ENCODE measurements around the gene ERC1.

DNA sequence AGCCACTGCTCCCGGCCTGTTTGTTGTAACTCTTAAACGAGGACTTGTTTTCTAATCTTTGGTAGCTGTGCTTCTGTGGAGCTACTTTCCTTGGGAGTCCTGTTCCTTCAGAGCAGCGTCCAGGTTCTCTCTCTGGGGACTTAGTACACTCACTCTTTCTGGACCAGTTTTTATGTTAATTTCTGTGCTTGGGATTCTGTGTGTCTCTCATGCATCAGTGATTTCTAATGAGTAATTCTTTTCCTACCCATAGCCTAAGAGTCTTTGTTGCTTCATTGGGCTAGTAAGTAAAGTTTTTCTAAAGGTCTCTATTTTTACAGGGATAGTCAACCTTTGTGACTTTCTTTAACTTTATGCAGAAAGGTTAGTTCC lies 314.0 kb downstream of the ERC1 start:
- TF ChIP-seq TAF1 (IDR thresholded peaks at IDR 0.05; ENCODE audit: control insufficient read depth, extremely low read depth, insufficient read depth, low read length, severe bottlenecking): no peak
- TF ChIP-seq, protein P1, sequence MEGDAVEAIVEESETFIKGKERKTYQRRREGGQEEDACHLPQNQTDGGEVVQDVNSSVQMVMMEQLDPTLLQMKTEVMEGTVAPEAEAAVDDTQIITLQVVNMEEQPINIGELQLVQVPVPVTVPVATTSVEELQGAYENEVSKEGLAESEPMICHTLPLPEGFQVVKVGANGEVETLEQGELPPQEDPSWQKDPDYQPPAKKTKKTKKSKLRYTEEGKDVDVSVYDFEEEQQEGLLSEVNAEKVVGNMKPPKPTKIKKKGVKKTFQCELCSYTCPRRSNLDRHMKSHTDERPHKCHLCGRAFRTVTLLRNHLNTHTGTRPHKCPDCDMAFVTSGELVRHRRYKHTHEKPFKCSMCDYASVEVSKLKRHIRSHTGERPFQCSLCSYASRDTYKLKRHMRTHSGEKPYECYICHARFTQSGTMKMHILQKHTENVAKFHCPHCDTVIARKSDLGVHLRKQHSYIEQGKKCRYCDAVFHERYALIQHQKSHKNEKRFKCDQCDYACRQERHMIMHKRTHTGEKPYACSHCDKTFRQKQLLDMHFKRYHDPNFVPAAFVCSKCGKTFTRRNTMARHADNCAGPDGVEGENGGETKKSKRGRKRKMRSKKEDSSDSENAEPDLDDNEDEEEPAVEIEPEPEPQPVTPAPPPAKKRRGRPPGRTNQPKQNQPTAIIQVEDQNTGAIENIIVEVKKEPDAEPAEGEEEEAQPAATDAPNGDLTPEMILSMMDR (IDR thresholded peaks at IDR 0.05 in 2 of 3, conservative IDR thresholded peaks at IDR 0.05 in 1 of 3; ENCODE audit: insufficient read depth in 2 of 3, low read depth in 1 of 3, low read length in 3 of 3): no peak
- TF ChIP-seq SMAD4 (CRISPR knock-in tag; conservative IDR thresholded peaks at IDR 0.05): no peak
- no peak for TF ChIP-seq KDM5B (IDR thresholded peaks at IDR 0.05; ENCODE audit: insufficient replicate concordance, low read depth, low read length)
- no peak for TF ChIP-seq ZNF75A (CRISPR knock-in tag; IDR thresholded peaks at IDR 0.05)
- no peak for TF ChIP-seq U2AF2 (optimal IDR thresholded peaks at IDR 0.05; ENCODE audit: low read depth, low read length)
- TF ChIP-seq, protein P2, sequence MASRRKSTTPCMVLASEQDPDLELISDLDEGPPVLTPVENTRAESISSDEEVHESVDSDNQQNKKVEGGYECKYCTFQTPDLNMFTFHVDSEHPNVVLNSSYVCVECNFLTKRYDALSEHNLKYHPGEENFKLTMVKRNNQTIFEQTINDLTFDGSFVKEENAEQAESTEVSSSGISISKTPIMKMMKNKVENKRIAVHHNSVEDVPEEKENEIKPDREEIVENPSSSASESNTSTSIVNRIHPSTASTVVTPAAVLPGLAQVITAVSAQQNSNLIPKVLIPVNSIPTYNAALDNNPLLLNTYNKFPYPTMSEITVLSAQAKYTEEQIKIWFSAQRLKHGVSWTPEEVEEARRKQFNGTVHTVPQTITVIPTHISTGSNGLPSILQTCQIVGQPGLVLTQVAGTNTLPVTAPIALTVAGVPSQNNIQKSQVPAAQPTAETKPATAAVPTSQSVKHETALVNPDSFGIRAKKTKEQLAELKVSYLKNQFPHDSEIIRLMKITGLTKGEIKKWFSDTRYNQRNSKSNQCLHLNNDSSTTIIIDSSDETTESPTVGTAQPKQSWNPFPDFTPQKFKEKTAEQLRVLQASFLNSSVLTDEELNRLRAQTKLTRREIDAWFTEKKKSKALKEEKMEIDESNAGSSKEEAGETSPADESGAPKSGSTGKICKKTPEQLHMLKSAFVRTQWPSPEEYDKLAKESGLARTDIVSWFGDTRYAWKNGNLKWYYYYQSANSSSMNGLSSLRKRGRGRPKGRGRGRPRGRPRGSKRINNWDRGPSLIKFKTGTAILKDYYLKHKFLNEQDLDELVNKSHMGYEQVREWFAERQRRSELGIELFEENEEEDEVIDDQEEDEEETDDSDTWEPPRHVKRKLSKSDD (conservative IDR thresholded peaks at IDR 0.05; ENCODE audit: low read length): no peak
- TF ChIP-seq MXI1 (IDR thresholded peaks at IDR 0.05; ENCODE audit: low read depth, low read length): no peak
- TF ChIP-seq POLR2AphosphoS5 (IDR thresholded peaks at IDR 0.05; ENCODE audit: control insufficient read depth, insufficient read depth, low read depth, low read length): no peak
- TF ChIP-seq TCF7L2 (IDR thresholded peaks at IDR 0.05; ENCODE audit: low read depth, low read length): no peak
- TF ChIP-seq JUND (IDR thresholded peaks at IDR 0.05; ENCODE audit: borderline replicate concordance, low read depth, low read length): no peak
- TF ChIP-seq JUND (tag; IDR thresholded peaks at IDR 0.05; ENCODE audit: borderline replicate concordance, low read depth, low read length): no peak
- TF ChIP-seq NFYB (IDR thresholded peaks at IDR 0.05; ENCODE audit: extremely low read depth, insufficient read length): no peak
- TF ChIP-seq, protein P3, sequence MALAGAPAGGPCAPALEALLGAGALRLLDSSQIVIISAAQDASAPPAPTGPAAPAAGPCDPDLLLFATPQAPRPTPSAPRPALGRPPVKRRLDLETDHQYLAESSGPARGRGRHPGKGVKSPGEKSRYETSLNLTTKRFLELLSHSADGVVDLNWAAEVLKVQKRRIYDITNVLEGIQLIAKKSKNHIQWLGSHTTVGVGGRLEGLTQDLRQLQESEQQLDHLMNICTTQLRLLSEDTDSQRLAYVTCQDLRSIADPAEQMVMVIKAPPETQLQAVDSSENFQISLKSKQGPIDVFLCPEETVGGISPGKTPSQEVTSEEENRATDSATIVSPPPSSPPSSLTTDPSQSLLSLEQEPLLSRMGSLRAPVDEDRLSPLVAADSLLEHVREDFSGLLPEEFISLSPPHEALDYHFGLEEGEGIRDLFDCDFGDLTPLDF (CRISPR knock-in tag; IDR thresholded peaks at IDR 0.05): no peak
- TF ChIP-seq SNIP1 (IDR thresholded peaks at IDR 0.05; ENCODE audit: low read depth): no peak

Measured in K562 (cell line).